Activated B cell treated with CpG ODN at 0.5 μM for 24 hours (primary cell): ENCODE measurements around the gene SH3BP5L. TPM values are rescaled to one million over a fixed set of nuclear protein-coding genes. Genes with fewer than 3 reads are reported as not detected.
A peak's percentile ranks its signal among the peaks of the same experiment; 100 is the strongest.

Experiments
- ATAC-seq: fragments of 200-7000 bp; cut with Tn5 transposase; one replicate; pipeline ENCODE4 v1.10.0; 2021; ENCODE audit warnings: low read depth, mild to moderate bottlenecking, moderate library complexity
- CTCF ChIA-PET: fragments of 350-600 bp; sonication (Branson Sonifier 250); formaldehyde crosslinking; loops from one replicate; lab custom pipeline; 2021; ENCODE audit warnings: antibody characterized with exemption; lab: Charles Lee
- POLR2A ChIA-PET: fragments of 350-600 bp; sonication (Branson Sonifier 250); formaldehyde crosslinking; loops from one replicate; lab custom pipeline; 2021; ENCODE audit warnings: antibody characterized with exemption; lab: Charles Lee
- DNase-seq: peaks from one replicate; pipeline ENCODE4 v3.0.0; 2022
- H3K27ac Mint-ChIP-seq: one replicate; pipeline ENCODE4 v1.8.0; 2020; ENCODE audit warnings: mixed read lengths
- H3K27me3 Mint-ChIP-seq: one replicate; pipeline ENCODE4 v1.8.0; 2021; ENCODE audit warnings: mixed read lengths
- H3K36me3 Mint-ChIP-seq: one replicate; pipeline ENCODE4 v1.8.0; 2021; ENCODE audit warnings: low read depth, mixed read lengths
- H3K4me1 Mint-ChIP-seq: one replicate; pipeline ENCODE4 v1.8.0; 2021; ENCODE audit warnings: mixed read lengths
- H3K4me3 Mint-ChIP-seq: one replicate; pipeline ENCODE4 v1.8.0; 2020; ENCODE audit warnings: mild to moderate bottlenecking, mixed read lengths
- H3K9me3 Mint-ChIP-seq: one replicate; pipeline ENCODE4 v1.8.0; 2020; ENCODE audit warnings: mixed read lengths
- intact Hi-C: fragments of 100-400 bp; cut with micrococcal nuclease; formaldehyde crosslinking; loops from one replicate; pipeline ENCODE4 v1.15.1; 2024
- total RNA-seq: library from RNA; stranded (reverse); gene quantifications from 2 replicates; pipeline ENCODE4 v1.2.3, GENCODE V29; 2022
- TF ChIP-seq, protein P1 (sequence below): fragments of 200-600 bp; IDR thresholded peaks from one replicate; pipeline ENCODE4 v1.8.0; 2022; ENCODE audit warnings: antibody characterized with exemption, mild to moderate bottlenecking

SH3BP5L gene
- total RNA-seq, 1 donor from 2014 or later, result 27.3 TPM

DNA sequence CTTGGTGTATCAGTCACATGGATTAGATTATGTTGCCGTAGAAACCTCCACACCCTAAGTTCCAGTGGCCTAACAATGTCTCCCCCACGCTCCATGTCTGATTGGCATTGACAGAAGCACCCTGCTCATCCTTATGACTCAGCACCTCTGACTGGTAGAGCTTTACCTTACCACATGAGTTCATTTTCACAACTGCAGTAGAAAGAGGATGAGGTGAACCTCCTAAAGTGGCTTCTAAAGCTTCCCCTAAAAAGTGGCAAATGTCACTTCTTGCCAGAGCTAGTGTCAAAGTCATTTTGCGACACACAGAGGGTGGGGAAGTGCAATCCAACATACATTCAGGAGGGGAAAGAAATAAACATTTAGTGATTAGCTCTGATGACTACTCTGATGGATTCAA, 39.6 kb downstream of the SH3BP5L start:
- Mint-ChIP-seq H3K27me3 (no peaks in the 10 kb centered on the region), H3K36me3 (no peaks in the 10 kb centered on the region), H3K9me3 (no peaks in the 10 kb centered on the region), H3K4me1 (peaks cover 46% of the 10 kb centered on the region), H3K27ac (no peak overlapping the region), H3K4me3 (no peak overlapping the region)
- POLR2A ChIA-PET, result interaction anchor here (0.5 to 2.3 kb wide), 2 partner anchors 19 to 125 kb away, joined by 3 to 7 read pairs; no protein-coding TSS in a partner anchor
- ATAC-seq (peak; percentile 64), DNase-seq (no peak)
- TF ChIP-seq, protein P1, sequence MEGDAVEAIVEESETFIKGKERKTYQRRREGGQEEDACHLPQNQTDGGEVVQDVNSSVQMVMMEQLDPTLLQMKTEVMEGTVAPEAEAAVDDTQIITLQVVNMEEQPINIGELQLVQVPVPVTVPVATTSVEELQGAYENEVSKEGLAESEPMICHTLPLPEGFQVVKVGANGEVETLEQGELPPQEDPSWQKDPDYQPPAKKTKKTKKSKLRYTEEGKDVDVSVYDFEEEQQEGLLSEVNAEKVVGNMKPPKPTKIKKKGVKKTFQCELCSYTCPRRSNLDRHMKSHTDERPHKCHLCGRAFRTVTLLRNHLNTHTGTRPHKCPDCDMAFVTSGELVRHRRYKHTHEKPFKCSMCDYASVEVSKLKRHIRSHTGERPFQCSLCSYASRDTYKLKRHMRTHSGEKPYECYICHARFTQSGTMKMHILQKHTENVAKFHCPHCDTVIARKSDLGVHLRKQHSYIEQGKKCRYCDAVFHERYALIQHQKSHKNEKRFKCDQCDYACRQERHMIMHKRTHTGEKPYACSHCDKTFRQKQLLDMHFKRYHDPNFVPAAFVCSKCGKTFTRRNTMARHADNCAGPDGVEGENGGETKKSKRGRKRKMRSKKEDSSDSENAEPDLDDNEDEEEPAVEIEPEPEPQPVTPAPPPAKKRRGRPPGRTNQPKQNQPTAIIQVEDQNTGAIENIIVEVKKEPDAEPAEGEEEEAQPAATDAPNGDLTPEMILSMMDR, result no peak
- intact Hi-C loops, result no loop called here
- CTCF ChIA-PET, result interaction anchor here (3.7 kb wide), 1 partner anchor 20 kb away, joined by 18 read pairs; no protein-coding TSS in a partner anchor

DNA sequence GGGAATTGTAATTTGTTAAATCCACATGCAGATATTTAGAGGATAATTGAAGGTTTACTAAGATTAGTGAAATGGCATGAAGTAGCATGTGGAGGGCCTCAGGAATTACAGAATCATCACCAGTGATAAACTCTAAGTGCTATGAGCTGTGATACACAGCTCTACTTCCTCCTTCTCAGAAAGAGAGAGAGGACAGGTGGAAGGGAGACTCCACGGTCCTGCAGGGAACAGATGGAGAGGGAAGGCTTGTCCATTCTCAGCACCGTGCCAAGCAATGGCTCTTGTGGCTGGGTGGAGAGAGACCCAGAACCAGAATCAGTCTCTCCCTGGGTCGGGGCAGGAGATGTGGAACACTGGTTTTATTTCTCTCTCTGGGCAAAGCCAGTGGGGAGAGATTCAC, 42.3 kb downstream of the SH3BP5L start:
- Mint-ChIP-seq H3K27me3 (no peaks in the 10 kb centered on the region), H3K9me3 (peaks cover 2% of the 10 kb centered on the region), H3K27ac (no peak overlapping the region), H3K4me1 (peaks cover 40% of the 10 kb centered on the region), H3K4me3 (no peak overlapping the region), H3K36me3 (no peaks in the 10 kb centered on the region)
- TF ChIP-seq, protein P1, result no peak
- intact Hi-C loops, result no loop called here
- ChIA-PET CTCF (no interaction called here), POLR2A (no interaction called here)
- no peak for DNase-seq
- no peak for ATAC-seq

DNA sequence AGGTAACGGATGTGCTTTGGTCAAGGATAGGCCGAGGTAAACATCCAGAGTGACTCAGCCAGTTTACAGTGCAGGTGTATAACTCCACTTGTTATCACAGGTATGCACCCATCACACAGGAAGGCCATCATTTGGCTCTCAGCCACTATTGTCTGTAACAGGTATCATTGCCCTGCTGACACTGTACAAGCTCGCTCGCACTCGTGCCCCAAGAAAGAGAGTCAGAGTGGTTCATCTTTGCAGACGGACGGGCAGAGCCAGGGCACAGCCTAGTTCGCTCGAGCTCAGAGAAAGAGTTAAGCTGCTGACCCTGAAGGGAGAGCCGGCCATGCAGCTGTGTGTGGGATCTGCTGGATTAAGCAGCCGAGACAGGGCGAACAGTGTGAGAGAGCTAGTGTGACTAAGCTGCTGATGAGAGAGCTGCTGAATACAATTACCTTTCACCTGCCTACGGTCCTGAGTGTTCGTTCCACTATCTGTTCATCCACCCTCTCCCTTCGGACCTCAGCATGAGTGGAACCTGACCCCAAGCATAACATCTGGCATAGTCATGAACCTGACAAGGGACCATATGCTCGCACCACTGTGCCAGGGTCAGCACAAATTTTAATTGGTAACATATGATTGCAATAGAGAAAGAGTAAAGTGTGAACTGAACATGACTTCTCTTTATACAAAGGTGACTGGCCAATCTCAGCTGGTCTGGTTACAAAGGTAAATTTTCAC, 43.1 kb downstream of the SH3BP5L start:
- Mint-ChIP-seq H3K4me1 (peaks cover 39% of the 10 kb centered on the region), H3K27ac (no peak overlapping the region), H3K4me3 (no peak overlapping the region), H3K36me3 (no peaks in the 10 kb centered on the region), H3K9me3 (peaks cover 2% of the 10 kb centered on the region), H3K27me3 (no peaks in the 10 kb centered on the region)
- TF ChIP-seq, protein P1, result no peak
- ChIA-PET CTCF (no interaction called here), POLR2A (no interaction called here)
- intact Hi-C loops, result no loop called here
- DNase-seq (no peak), ATAC-seq (no peak)

DNA sequence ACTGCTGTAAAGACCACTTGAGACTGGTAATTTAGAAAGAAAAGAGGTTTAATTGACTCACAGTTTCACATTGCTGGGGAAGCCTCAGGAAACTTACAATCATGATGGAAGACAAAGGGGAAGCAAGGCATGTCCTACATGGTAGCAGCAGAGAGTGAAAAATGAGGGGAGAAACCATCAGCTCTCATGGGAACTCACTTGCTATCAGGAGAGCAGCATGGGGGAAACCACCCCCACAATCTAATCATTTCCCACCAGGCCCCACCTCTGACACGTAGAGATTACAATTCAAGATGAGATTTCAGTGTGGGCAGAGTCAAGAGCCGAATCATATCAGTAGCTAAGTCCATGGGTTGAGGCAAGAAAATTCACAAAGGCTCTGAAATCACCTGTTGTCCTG, 46.4 kb downstream of the SH3BP5L start:
- DNase-seq (no peak), ATAC-seq (no peak)
- Mint-ChIP-seq H3K9me3 (peaks cover 11% of the 10 kb centered on the region), H3K4me3 (no peak overlapping the region), H3K27me3 (no peaks in the 10 kb centered on the region), H3K36me3 (no peaks in the 10 kb centered on the region), H3K4me1 (peaks cover 15% of the 10 kb centered on the region), H3K27ac (no peak overlapping the region)
- ChIA-PET POLR2A (no interaction called here), CTCF (no interaction called here)
- TF ChIP-seq, protein P1, result no peak
- intact Hi-C loops, result no loop called here

- DNase-seq, result no peak
- TF ChIP-seq, protein P1, result no peak
- Mint-ChIP-seq H3K4me3 (no peak overlapping the region), H3K4me1 (peaks cover 16% of the 10 kb centered on the region), H3K27me3 (no peaks in the 10 kb centered on the region), H3K9me3 (peaks cover 11% of the 10 kb centered on the region), H3K27ac (no peak overlapping the region), H3K36me3 (no peaks in the 10 kb centered on the region)
- CTCF ChIA-PET, result no interaction called here
- intact Hi-C loops, result no loop called here
- POLR2A ChIA-PET, result no interaction called here
- no peak for ATAC-seq
Measured at GRCh38 chr1:248778906-248779305, 46.8 kb downstream of the SH3BP5L start.
